Thyroid gland (tissue), 4 donors: ENCODE measurements around the gene RNF212B.

Source experiments
- CTCF ChIP-seq, 6 experiments: fragments of 200-600 bp in 3 of 6; fragments of 450-650 bp in 3 of 6; sonication (generic) in 3 of 6; IDR thresholded peaks; one replicate each; pipeline ENCODE4 v1.5.1; 2016 to 2019; ENCODE audit warnings: antibody characterized with exemption in 6 of 6, mild to moderate bottlenecking in 2 of 6, inconsistent platforms in 1 of 6, moderate library complexity in 1 of 6
- POLR2A ChIP-seq, 2 donors: fragments of 450-650 bp; IDR thresholded peaks; one replicate each; pipeline ENCODE4 v1.6.1; 2017; ENCODE audit warnings: antibody characterized with exemption in 2 of 2, mild to moderate bottlenecking in 2 of 2, moderate library complexity in 1 of 2

GRCh38 chr14:23252006-23252405 is 14.3 kb downstream of the RNF212B start:
- no peak for TF ChIP-seq CTCF (IDR thresholded peaks at IDR 0.05)
- no peak for TF ChIP-seq POLR2A (IDR thresholded peaks at IDR 0.05)
